ENCODE data around the gene ADCY10.
"Not testable (repeated sequence)": the region's sequence is repeated elsewhere in the genome, so short reads cannot be mapped to it uniquely, and the experiment has no call there.

ADCY10 gene

DNA sequence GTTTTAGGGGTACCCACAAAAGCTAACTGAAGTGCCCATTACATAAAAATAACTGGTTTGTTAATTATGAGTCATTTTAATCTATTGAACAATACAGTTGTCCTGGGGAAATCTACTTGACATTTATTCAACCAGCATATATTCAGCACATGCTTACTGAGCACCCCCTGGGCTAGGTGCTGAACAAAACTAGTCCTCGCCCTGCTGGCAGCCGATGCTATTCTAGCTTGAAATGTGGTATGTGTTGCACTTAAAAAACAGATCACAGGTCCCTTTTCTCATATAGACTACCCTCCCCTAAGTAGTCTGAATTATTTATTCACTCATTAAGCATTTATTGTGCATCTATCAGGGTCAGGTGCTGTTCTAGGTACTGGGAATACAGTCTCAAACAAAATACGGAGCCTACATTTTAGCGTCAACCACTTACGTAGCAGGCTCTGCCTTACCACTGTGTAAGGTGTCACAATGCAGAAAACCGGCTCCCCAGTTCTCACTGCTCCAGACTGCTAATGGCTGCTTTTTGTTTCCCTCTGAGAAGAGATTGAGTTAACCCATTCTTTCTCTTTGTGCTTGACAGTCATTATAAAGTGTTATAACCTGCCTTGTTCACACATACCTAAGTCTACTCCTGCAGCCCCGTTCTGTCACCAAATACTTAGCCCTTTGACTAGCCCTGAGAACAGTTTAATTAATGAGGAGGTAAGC, 57.1 kb downstream of the ADCY10 start:
- no peak for DNase-seq

GRCh38 chr1:167854184-167854583, 59.8 kb downstream of the ADCY10 start:
- DNase-seq: no peak

GRCh38 chr1:167849666-167850065, 64.3 kb downstream of the ADCY10 start:
- DNase-seq: no peak

GRCh38 chr1:167842872-167843271, 71.1 kb downstream of the ADCY10 start:
- DNase-seq: no peak

- no peak for DNase-seq
Observed at GRCh38 chr1:167841530-167841929, 72.4 kb downstream of the ADCY10 start.

DNA sequence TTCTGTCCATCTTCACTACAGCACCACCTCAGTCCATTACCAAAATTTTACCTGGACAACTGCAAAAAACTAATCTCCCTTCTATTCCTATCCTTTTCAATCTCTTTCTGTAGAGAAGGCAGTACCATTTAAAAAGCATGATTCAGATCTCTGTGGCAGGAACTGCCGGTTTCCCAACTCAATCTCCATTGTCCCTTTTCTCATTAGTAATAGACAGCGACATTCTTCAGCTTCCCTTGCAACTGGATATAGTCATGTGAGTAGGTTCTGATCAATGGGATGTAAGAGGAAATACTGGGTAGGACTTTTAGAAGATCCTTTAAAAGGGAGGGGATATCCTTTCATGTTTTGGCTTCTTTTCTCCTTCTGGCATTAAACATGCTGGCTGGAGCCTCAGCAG, 74.9 kb downstream of the ADCY10 start:
- DNase-seq: no peak

GRCh38 chr1:167837326-167837725, 76.6 kb downstream of the ADCY10 start:
- DNase-seq: no peak

DNA sequence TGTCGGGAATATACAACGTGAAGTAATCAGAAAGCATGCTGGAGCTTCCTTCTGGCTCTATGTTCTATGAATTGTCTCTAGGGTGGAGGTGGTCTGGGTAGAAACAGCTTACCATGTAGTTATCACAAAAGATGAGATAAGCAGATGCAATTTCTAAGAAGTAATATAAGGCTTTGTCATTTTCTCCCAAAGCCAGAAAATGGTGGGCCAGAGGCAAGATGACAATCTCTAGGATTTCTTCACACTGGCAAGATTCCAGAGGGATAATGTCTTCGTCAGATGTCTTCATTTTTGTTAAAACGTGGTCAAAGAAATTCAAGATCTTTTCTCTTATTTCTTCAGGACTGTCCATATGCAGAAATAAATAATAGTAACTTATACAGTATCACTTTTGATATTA, 77.7 kb downstream of the ADCY10 start:
- DNase-seq: no peak

DNA sequence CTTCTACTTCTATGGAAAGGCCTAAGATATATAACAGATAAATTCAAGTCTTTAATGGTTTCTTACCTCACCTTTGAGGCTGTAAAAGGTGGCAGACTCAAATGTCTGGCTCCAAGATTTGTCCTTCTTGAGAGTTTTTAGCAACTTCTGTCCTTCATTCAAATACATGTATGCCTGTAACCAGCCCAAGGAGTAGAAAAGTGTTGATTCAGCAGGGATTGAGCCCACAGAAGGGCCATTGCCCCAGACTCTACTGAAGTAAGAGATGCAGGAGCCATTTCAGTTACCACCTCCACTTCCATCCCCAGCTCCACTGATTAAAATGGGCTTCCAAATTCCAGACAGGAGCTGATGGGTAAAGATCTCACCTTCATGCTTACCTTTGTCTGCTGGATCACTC, 80.0 kb downstream of the ADCY10 start:
- DNase-seq: no peak

- DNase-seq: no peak
Observed at GRCh38 chr1:167832693-167833092, 81.2 kb downstream of the ADCY10 start.

DNA sequence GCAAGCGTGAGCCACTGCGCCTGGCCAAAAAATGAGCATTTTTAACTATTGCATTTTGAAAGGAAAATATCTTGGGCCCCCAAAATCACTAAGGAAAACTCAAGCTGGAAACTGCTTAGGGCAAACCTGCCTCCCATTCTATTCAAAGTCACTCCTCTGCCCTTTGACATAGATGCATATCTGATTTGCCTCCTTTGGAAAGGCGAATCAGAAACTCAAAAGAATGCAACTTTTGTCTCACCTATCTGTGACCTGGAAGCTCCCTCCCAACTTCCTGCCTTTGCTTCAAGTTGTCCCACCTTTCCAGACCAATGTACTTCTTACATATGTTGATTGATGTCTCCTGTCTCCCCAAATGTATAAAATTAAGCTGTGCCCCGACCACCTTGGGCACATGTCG, 83.3 kb downstream of the ADCY10 start:
- DNase-seq: not testable (repeated sequence)

- DNase-seq: no peak
Observed at GRCh38 chr1:167829868-167830267, 84.1 kb downstream of the ADCY10 start.

DNA sequence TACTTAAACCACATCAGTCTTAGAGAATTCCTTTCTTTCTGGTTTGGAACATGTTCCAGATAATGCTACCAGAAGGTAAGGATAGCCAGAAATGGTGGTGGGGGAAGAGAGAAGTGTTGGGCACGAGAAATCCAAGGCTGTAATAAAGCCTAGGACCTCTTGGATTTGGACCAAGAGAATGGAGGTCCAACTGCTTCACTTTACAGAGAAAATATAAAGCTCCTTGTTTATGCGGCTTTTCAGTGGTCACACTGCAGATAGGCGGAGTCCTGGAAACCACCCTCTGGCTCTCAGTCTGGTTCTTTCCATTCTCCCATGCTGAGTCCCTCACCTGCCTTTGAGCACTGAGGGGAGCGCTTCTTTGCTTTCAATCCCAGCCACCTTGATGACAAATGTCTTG, 87.8 kb downstream of the ADCY10 start:
- no peak for DNase-seq

GRCh38 chr1:167825419-167826079, 88.4 kb downstream of the ADCY10 start:
- DNase-seq: no peak

DNA sequence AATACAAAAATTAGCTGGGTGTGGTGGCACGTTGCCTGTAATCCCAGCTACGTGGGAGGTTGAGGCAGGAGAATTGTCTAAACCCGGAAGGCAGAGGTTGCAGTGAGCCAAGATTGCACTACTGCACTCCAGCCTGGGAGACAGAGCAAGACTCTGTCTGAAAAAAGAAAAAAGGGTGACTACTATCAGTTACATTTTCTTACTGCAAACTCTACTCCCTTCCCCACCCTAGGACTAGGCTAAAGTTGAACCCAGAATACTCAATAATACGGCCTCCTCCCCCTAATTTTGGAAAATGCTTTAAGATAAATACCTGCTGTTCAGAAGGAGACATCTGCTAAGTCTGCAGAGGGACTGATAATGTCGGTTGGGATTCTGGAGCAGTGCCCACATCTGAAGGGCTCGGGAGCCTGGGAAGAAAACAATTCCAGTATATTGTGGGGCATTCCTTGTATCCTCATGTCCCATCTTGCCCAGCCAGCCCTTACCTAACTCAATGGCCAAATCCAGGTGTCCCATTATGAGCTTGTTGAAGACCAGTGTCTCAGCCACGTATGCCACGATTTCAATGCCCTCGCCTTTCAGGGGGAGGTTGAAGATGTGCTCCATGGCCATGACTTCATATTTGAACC, 89.7 kb downstream of the ADCY10 start:
- DNase-seq: no peak

GRCh38 chr1:167821969-167822685, 91.8 kb downstream of the ADCY10 start:
- peak in 1 of 5 experiments; percentile 11 for DNase-seq

- DNase-seq: no peak
Observed at GRCh38 chr1:167821356-167821685, 92.6 kb downstream of the ADCY10 start.

GRCh38 chr1:167820684-167821355, 93.1 kb downstream of the ADCY10 start:
- no peak for DNase-seq

DNA sequence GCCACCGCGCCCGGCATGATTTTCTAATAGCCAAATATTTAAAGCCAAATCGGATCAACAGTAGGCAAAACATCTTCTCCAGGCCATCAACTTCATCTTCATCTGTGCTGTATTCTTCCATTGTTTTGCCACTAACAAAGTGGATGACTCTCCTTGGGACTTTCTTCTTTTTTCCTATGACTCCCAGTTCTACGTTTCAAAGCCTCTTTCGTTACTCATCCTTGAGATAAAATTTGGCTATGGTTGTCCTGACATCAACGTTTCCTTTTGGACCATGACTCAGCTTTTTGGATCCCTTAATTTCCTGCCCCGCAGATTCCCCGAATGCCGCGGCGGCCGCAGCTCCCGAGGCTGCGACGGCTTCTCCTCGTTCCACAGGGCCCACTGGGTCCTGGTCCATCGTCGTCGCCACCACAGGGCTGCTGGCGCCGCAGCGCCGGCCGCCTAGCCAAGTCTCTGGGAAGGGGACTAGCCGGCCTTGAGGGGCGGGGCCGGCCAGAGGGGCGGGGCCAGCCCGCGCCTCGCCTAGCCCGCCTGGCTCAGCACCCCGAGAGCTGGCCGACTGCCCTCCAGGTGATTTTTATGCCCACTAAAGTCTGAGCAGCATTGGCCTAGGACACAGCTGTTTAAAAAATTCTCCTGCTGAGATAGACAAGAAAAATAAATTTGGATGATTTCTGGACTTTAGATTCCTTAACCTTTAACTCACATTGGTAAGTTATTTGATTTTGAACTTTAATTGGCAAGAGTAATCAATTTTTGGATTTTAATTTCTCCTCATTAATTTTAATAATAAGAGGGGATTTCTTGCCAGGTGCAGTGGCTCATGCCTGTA, 93.9 kb downstream of the ADCY10 start:
- DNase-seq: peak in 1 of 5 experiments; percentile 20

- no peak for DNase-seq
Observed at GRCh38 chr1:167815650-167816049, 98.3 kb downstream of the ADCY10 start.

DNA sequence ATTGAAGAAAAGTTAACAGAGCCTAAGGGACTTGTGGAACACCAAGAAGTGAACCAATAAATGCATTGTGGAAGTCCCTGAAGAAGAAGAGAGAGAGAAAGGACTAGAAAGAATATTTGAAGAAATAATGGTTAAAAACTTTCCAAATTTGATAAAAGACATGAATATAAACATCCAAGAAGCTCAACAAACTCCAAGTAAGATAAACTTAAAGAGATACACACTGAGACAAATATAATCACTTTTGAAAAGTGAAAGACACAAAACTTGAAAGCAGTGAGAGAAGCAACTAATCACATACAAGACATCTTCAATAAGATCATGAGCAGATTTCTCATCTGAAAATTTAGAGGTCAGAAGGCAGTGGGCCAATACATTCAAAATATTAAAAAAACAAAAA, 101.0 kb downstream of the ADCY10 start:
- DNase-seq: no peak

DNA sequence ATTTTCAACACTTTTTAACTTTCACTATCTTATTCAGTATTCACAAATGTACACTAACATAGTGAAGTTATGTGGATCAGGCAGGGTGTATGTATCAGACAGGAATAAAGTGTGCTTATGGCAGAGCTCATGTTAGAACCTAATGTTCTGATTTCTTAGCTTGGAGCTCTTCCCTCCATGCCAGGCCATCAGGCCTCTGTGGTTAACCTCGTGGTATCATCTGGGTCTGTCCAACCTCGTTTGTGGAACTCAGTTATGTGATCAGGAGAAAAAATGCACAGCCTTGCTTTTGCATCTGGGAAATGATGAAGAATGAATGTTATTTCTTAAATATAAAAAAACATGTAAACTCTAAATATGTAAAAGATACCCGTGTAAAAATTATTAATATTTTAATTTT, 105.2 kb downstream of the ADCY10 start:
- DNase-seq: no peak
